ENCODE data around the gene SERPINI2. TPM values are rescaled to one million over a fixed set of nuclear protein-coding genes. Genes with fewer than 3 reads are reported as not detected.

SERPINI2 gene
- total RNA-seq, 4 donors from 2014 or later: not detected

GRCh38 chr3:167501941-167502340, 28.1 kb upstream of the SERPINI2 start:
- DNase-seq: no peak
- H3K9me3 ChIP-seq: no peaks in the 10 kb centered on the region
- no peak overlapping the region for H3K4me3 ChIP-seq
- H3K27ac ChIP-seq: no peak overlapping the region
- no peaks in the 10 kb centered on the region for H3K27me3 ChIP-seq
- no peak for TF ChIP-seq POLR2A (IDR thresholded peaks at IDR 0.05)
- TF ChIP-seq CTCF (IDR thresholded peaks at IDR 0.05 in 4 of 5, conservative IDR thresholded peaks at IDR 0.05 in 1 of 5): no peak
- no peaks in the 10 kb centered on the region for H3K4me1 ChIP-seq
- ATAC-seq: no peak
- no peaks in the 10 kb centered on the region for H3K36me3 ChIP-seq
- intact Hi-C loops (cut with DNase I; ENCODE audit: low total_unique reads): no loop called here
- in situ Hi-C loops (cut with MboI; ENCODE audit: low sequenced_read_pairs in 4 of 4): no loop called here

- no peaks in the 10 kb centered on the region for H3K36me3 ChIP-seq
- no peaks in the 10 kb centered on the region for H3K4me1 ChIP-seq
- no peaks in the 10 kb centered on the region for H3K9me3 ChIP-seq
- H3K4me3 ChIP-seq: no peak overlapping the region
- no peaks in the 10 kb centered on the region for H3K27me3 ChIP-seq
- ATAC-seq (no peak), DNase-seq (no peak)
- in situ Hi-C loops (cut with MboI; ENCODE audit: low sequenced_read_pairs in 4 of 4): no loop called here
- intact Hi-C loops (cut with DNase I; ENCODE audit: low total_unique reads): no loop called here
- TF ChIP-seq POLR2A (IDR thresholded peaks at IDR 0.05) (no peak), CTCF (IDR thresholded peaks at IDR 0.05 in 4 of 5, conservative IDR thresholded peaks at IDR 0.05 in 1 of 5) (no peak)
- no peak overlapping the region for H3K27ac ChIP-seq
Measured at GRCh38 chr3:167497903-167498302, 24.1 kb upstream of the SERPINI2 start.

- intact Hi-C loops (cut with DNase I; ENCODE audit: low total_unique reads) (no loop called here), in situ Hi-C loops (cut with MboI; ENCODE audit: low sequenced_read_pairs in 4 of 4) (no loop called here)
- no peak overlapping the region for H3K27ac ChIP-seq
- H3K36me3 ChIP-seq: no peaks in the 10 kb centered on the region
- H3K27me3 ChIP-seq: no peaks in the 10 kb centered on the region
- no peak overlapping the region for H3K4me3 ChIP-seq
- no peak for ATAC-seq
- no peaks in the 10 kb centered on the region for H3K9me3 ChIP-seq
- no peak for DNase-seq
- H3K4me1 ChIP-seq: no peaks in the 10 kb centered on the region
- no peak for TF ChIP-seq CTCF (IDR thresholded peaks at IDR 0.05 in 4 of 5, conservative IDR thresholded peaks at IDR 0.05 in 1 of 5)
- TF ChIP-seq POLR2A (IDR thresholded peaks at IDR 0.05): no peak
Measured at GRCh38 chr3:167493244-167493643, 19.4 kb upstream of the SERPINI2 start.

GRCh38 chr3:167491621-167492020, 17.8 kb upstream of the SERPINI2 start:
- in situ Hi-C loops (cut with MboI; ENCODE audit: low sequenced_read_pairs in 4 of 4) (no loop called here), intact Hi-C loops (cut with DNase I; ENCODE audit: low total_unique reads) (no loop called here)
- no peaks in the 10 kb centered on the region for H3K9me3 ChIP-seq
- H3K27me3 ChIP-seq: no peaks in the 10 kb centered on the region
- ATAC-seq (no peak), DNase-seq (no peak)
- no peaks in the 10 kb centered on the region for H3K4me1 ChIP-seq
- TF ChIP-seq POLR2A (IDR thresholded peaks at IDR 0.05): no peak
- no peak for TF ChIP-seq CTCF (IDR thresholded peaks at IDR 0.05 in 4 of 5, conservative IDR thresholded peaks at IDR 0.05 in 1 of 5)
- H3K36me3 ChIP-seq: no peaks in the 10 kb centered on the region
- H3K4me3 ChIP-seq: no peak overlapping the region
- no peak overlapping the region for H3K27ac ChIP-seq

GRCh38 chr3:167489571-167489970, 15.7 kb upstream of the SERPINI2 start:
- TF ChIP-seq POLR2A (IDR thresholded peaks at IDR 0.05): no peak
- no peak for TF ChIP-seq CTCF (IDR thresholded peaks at IDR 0.05 in 4 of 5, conservative IDR thresholded peaks at IDR 0.05 in 1 of 5)

More at GRCh38 chr3:167489571-167489970, 15.7 kb upstream of the SERPINI2 start:
- no peaks in the 10 kb centered on the region for H3K9me3 ChIP-seq
- DNase-seq (no peak), ATAC-seq (no peak)
- intact Hi-C loops (cut with DNase I; ENCODE audit: low total_unique reads): no loop called here
- no peak overlapping the region for H3K27ac ChIP-seq
- no peaks in the 10 kb centered on the region for H3K27me3 ChIP-seq
- no peaks in the 10 kb centered on the region for H3K36me3 ChIP-seq
- H3K4me3 ChIP-seq: no peak overlapping the region
- in situ Hi-C loops (cut with MboI; ENCODE audit: low sequenced_read_pairs in 4 of 4): no loop called here
- H3K4me1 ChIP-seq: no peaks in the 10 kb centered on the region
